Measurements from ENCODE around the gene TARM1.

Gene TARM1

GRCh38 chr19:54128441-54128725, 47.2 kb upstream of the TARM1 start:
- POLR2A ChIA-PET = interaction anchor here (0.6 to 6.2 kb wide), 2 partner anchors 9 to 244 kb away, joined by 3 to 37 read pairs; partner anchors contain the start of gene CNOT3
- no peak overlapping the region for H3K4me3 ChIP-seq (ENCODE audit: low read depth, low read length)
- CTCF ChIA-PET = interaction anchor here (0.5 kb wide), 1 partner anchor 1313 kb away, joined by 3 read pairs; no protein-coding TSS in a partner anchor
- H3K9me3 ChIP-seq (ENCODE audit: control insufficient read depth, insufficient read depth, low read depth, low read length) = no peaks in the 10 kb centered on the region
- no peak overlapping the region for H3K27ac ChIP-seq (ENCODE audit: extremely low read depth, low read depth, low read length)
- H3K4me1 ChIP-seq (ENCODE audit: control insufficient read depth, insufficient read depth, low read length) = no peaks in the 10 kb centered on the region
- TF ChIP-seq ZNF211 (tag by site-specific recombination; IDR thresholded peaks at IDR 0.05; ENCODE audit: low read depth) = no peak
- TF ChIP-seq ZNF26 (tag by site-specific recombination; IDR thresholded peaks at IDR 0.05) = no peak
- no peak for TF ChIP-seq ZNF704 (tag by site-specific recombination; IDR thresholded peaks at IDR 0.05)
- TF ChIP-seq ZNF843 (tag by site-specific recombination; IDR thresholded peaks at IDR 0.05) = no peak
- TF ChIP-seq ZFP3 (tag by site-specific recombination; IDR thresholded peaks at IDR 0.05; ENCODE audit: low read depth) = no peak
- TF ChIP-seq ZNF629 (tag by site-specific recombination; IDR thresholded peaks at IDR 0.05) = no peak
- no peak for TF ChIP-seq ZNF571 (tag by site-specific recombination; IDR thresholded peaks at IDR 0.05)
- TF ChIP-seq ZNF747 (tag by site-specific recombination; IDR thresholded peaks at IDR 0.05) = no peak
- no peak for TF ChIP-seq PRDM4 (tag by site-specific recombination; IDR thresholded peaks at IDR 0.05)
- no peak for TF ChIP-seq GLIS2 (tag by site-specific recombination; IDR thresholded peaks at IDR 0.05)
- TF ChIP-seq IKZF3 (tag by site-specific recombination; IDR thresholded peaks at IDR 0.05) = no peak
- no peak for TF ChIP-seq ZNF501 (tag by site-specific recombination; IDR thresholded peaks at IDR 0.05)
- TF ChIP-seq ZNF76 (tag by site-specific recombination; IDR thresholded peaks at IDR 0.05; ENCODE audit: borderline replicate concordance, low read depth) = no peak
- TF ChIP-seq BCL11A (tag by site-specific recombination; IDR thresholded peaks at IDR 0.05; ENCODE audit: low read depth) = no peak
- no peak for TF ChIP-seq ZBTB49 (tag by site-specific recombination; IDR thresholded peaks at IDR 0.05; ENCODE audit: low read depth)
- TF ChIP-seq ZNF639 (tag by site-specific recombination; IDR thresholded peaks at IDR 0.05) = no peak
- TF ChIP-seq ZNF560 (tag by site-specific recombination; IDR thresholded peaks at IDR 0.05; ENCODE audit: borderline replicate concordance) = no peak
- no peak for TF ChIP-seq ZNF670 (tag by site-specific recombination; IDR thresholded peaks at IDR 0.05; ENCODE audit: low read depth)
- peaks cover 17 to 79% of the 10 kb centered on the region in 2 experiments for H3K36me3 ChIP-seq (ENCODE audit: control insufficient read depth in 2 of 2, insufficient read depth in 1 of 2, low read length in 2 of 2)

All from HEK293 (cell line).